UCSD-AML1 (cell line): ENCODE results near the gene LRRC27.

Experiments used
- DNase-seq: peaks from one replicate; lab custom pipeline; 2025; ENCODE audit not compliant: unreplicated experiment; lab: John Stamatoyannopoulos, UW

LRRC27 gene

DNA sequence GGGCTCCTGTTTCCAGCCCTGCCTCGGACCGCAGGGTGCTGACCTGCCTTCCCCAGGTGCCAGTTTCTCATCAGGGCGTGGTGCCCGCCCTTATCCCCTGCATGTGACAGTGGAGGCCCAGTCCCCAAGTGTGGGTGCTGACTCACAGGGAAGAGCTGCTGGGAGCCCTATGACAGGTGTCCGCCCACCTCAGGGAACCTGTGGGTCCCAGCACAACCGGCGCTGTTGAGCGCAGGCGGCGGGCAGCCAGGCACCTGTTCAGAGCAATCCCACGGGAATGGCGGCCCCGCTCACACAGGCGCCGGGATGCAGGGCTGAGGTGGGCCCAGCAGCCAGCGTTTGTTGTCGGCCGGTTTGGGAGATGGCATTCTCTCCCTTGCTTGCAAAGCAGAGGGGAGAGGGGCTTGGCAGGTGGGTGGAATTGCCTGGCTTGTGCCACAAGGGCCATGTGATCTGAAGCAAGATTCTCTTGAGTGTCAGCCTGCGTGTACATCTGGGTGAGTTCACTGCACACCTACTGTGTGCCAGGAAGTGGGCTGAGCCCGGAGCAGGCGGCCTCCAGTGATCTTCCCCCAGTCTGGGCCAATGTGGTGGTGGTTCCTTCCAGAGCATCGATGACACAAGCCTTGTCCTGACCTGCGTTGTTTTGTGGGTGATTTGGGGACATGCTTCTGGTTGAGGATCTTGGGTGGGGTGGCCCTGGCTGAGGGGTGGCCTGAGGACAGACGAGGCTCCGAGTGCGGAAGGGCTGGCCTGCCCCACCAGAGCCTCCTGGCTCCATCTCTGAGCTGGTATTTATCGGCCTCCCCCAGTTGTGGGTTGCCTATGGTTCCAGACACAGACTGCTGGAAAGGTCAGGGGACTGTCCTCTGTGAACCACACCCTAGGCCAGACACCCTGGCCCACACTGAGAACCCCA lies 67.4 kb downstream of the LRRC27 start:
- no peak for DNase-seq

DNA sequence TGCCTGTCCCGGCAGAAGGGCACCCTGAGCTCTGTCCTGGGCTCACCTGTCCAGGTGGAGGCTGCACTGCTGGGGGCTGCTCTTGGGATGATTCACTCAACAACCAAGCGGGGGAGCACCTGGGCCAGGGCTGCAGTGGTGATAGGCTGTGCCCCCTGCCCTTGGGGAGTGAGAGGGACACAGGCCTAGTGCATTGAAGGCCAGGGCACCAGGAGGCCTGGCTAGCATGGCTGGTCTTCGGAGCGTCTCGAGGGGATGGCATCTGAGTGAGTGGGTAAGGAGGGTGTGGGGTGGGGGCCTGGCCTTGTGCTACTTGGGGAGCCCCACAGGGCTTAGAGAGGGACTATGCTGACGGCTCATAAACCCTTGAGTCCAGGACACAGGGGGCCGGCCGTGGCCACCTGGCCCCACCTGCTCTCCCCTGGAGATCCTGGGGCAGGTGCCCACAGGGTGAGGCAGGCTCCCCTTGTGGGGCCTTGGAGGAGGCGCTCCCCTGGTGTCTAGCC lies 68.1 kb downstream of the LRRC27 start:
- DNase-seq = no peak

DNA sequence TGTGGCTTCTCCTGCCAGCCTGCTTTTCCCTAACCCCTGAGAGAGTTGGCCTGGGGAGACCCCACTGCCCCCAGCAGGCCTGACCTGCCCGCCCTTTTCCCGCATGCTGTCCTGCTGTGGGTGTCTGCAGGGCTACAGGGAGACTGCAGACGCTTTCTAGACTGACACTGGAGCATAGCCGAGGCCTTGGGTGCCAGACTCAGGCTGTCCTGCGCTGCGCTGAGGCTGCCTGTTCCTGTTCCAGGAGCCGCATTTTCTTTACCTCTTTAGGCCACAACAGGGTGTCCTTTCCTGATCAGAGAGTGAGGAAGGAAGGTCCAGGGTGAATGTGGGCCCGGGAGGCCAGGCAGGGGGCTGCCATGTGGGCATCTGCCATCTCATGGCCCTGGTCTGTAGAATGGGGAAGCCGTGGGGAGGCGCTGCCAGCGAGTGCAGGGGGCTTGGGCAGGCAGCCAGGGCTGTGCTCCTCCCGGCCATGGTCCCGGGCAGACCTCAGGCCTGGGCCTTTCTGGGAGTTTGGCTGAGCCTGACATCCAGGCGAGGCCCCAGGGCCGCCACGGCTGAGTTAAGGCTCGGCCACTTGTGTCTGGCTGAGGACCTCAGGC lies 68.7 kb downstream of the LRRC27 start:
- DNase-seq = no peak

DNA sequence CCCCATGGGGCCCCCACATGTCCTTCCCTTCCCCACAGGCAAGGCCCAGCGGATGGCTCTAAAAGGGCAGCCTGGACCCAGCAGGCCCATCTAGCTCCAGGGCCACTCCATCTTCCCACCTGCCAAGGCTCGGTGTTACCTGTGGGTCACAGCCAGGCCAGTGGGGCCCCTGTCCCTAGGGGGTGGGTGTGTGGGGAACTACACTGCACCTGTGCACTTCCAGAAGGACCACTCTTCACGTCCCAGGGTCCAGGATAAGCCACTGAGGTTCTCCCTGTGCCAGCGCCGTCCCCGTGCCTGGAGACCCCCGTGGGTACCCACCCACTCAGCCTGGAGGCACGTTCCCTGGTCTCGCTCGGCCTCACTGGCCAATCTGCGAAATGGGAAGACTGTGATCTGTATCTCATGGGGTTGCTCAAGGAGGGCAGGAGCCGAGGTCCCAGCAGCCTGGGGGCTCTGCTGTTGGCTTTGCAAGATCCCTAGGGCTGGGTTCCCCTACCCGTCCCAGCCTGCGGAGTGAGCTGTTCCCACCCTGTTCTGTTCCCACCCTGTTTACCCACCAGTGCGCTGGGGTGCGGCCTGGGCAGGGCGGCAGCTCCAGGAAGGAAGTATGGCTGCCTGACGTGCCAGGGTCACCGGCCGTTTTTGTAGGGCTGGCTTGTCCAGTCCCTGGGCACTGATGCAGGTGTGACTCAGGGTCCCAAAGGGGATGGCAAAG lies 69.6 kb downstream of the LRRC27 start:
- no peak for DNase-seq

DNA sequence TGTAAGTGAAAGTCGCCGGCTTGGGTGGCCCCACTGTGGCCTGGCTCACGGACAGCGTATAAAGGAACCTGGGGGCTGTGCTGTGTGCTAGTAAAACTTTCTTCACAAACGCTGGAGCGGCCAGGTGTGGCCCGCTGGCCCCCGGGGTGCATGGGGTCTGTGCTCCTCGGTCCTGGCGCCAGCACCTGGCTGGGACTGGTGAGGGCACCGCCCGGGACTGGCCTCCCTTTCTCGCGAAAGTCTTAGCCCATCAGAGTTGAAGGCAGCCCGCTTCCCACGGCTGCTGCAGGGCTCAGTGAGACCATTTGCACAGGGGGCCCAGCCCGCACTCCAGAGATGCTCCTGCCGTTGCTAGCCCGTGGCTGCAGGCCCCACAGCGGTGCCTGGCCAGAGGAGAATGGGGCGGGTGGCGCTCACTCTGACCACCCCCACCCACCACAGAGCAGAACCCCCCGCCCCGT lies 70.8 kb downstream of the LRRC27 start:
- no peak for DNase-seq

DNA sequence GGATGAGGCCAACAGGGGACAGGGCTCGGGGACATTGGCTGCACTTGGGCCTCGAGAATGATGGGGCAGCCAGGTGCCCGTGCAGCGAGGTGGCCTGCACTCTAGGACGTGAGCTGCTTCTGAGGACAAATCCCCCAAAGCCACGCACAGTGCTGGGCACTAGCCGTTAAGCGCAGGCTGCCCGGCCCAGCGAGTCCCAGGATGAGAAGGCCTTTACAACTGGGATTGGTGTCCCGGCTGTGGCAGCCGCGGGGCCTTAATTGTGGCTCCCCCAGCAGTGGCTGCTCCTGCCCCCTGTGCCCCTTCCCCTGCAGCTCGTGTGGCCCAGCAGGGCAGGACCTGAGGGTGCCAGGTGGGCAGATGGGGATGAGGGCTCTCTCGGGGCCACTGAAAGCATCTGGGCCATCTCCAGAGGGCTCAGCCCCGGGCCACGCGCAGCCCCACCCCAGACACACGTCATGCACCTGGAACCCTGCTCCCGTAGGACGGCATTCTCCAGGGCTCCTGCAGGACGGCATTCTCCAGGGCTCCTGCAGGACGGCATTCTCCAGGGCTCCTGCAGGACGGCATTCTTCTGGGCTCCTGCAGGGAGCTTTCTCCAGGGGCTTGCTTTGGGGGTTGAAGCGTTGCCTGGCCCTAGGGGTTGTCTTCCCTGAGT lies 71.6 kb downstream of the LRRC27 start:
- no peak for DNase-seq

DNA sequence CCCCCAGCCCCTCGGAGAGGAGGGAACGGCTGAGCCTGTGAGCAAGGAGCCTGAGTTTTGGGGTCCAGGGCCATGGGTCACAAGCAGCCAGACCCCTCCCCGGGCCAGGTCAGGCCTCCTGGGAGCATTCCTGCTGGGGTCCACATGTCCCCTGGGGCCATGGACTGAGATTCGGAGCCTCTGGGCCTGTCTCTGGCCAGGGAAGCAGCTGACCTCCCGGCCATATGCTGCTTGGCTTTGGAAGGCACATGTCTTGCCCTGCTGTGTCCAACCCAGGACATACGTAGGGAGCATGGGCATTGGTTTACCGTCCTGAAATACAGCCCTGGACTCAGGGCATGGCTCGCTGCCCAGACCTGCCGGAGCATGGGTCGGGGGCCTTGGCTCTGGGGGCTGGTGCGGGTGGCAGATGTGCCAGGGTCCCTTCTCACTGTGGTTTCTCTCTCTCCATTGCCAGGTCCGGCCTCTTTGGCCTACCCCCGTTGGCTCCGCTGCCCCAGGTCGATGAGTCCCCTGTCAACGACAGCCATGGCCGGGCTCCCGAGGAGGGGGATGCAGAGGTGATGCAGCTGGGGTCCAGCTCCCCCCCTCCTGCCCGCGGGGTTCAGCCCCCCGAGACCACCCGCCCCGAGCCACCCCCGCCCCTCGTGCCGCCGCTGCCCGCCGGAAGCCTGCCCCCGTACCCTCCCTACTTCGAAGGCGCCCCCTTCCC lies 72.3 kb downstream of the LRRC27 start:
- DNase-seq = no peak

DNA sequence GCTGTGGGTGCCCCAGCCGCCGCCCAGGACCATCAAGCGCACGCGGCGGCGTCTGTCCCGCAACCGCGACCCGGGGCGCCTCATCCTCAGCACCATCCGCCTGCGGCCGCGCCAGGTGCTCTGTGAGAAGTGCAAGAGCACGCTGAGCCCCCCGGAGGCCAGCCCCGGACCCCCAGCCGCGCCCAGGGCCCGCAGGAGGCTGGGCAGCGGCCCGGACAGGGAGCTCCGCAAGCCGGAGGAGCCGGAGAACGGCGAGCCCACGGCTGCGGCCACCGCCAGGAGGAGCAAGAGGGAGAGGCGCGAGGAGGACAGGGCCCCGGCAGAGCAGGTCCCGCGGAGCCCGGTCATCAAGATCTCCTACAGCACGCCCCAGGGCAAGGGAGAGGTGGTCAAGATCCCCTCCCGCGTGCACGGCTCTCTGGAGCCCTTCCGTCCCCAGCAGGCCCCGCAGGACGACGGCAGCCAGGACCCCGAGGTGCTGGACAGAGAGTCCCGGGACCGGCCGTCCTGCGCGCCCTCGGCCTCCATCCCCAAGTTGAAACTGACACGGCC lies 73.0 kb downstream of the LRRC27 start:
- DNase-seq = no peak

DNA sequence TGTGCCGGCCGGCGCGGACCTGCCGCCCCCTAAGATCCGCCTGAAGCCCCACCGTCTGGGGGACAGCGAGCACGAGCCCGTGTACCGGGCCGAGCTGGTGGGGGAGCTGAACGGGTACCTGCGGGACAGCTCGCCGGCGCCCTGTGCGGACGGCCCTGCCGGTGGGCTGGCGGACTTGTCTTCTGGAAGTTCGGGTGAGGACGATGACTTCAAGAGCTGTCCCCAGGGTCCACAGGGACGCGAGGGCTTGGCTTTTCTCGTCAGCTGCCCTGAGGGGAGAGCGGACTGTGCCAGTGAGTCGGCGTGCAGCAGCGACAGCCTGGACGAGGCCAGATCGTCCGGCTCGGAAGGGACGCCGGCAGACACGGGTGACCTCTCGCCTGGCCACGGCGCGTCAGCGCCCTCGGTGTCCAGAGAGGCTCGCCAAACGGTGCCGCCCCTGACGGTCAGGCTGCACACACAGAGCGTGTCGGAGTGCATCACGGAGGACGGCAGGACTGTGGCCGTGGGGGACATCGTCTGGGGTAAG lies 73.5 kb downstream of the LRRC27 start:
- DNase-seq = no peak

DNA sequence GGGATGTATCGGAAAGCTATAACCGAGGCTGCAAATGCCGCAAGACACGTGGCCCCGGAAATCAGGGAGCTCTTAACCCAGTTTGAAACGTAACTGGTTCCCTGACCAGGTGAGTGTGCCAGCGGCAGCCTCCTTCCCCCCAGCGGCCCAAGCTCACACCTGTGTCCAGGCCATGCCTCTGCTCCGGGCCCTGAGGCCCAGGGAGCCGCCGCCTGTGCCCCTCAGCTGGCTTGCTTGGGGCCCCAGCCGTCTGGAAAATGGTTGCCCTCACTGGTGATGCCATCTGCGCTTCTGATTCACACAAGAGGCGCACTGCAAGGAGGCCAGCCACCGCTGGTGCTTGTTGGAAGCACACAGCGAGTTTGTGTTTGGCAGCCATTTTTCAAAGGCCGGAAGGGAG lies 74.2 kb downstream of the LRRC27 start:
- no peak for DNase-seq

DNA sequence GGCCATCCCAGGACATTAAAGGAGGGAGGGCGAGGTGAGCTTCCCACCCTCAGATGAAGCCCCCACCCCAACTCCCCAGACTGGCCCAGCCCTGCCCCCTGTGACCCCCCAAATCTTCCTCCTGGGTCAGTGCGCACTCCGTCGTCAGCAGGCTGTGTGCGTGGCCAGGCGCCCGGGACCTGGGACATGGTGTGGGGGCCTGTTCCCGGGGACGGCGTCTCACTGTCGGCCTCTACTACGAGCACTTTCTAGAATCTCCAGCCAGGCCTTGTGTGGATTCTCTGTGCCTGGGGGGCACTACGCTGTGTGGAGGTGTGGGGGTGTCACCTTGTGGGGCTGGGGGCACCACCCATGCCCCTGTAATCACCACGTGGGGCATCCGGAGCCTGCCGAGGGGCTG lies 74.8 kb downstream of the LRRC27 start:
- DNase-seq = no peak

DNA sequence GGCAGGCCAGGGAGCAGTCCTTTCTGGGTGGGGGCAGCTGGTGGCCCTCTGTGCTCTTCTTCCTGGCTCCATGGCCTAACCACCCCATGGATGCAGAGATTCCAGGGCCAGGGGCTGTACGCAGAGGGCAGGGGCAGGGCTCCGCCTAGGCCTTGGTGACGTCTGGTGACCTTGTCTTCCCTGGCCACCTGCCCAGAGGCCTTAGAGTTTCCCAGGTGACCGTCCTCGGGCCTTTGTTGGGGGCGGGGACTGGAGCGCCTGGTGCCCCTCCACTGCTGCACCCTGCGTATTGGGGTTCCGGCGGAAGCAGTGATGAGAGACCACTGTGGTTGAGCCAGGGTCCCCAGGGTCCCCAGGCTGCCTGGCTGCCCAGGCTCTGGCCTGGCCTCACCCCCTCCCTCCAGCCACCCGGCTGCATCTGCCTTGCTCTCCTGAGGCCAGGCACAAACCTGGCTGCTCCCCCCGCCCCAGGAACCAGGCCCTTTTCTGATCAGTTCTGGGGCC lies 75.3 kb downstream of the LRRC27 start:
- no peak for DNase-seq

DNA sequence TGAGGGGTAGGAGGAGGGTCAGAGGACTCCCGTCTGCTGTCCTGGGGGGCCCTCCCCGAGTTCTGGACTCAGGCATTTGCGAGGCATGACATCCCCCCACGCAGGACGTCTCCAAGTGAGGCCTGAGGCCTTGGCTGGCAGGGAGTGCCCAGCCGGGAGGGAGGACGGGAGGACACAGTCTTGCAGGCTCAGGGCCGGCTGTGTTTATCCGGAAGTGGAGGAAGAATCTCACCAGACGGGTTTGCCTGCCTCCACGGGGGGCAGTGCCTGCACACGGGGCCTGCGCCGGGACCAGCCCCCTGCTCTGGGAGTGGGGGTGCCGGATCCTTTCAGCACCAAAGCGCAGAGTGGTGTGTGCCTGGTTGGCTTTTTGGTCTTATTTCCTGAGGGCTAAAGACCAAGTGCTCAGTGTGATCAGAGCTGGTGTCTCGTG lies 75.9 kb downstream of the LRRC27 start:
- peak; percentile 57 for DNase-seq

DNA sequence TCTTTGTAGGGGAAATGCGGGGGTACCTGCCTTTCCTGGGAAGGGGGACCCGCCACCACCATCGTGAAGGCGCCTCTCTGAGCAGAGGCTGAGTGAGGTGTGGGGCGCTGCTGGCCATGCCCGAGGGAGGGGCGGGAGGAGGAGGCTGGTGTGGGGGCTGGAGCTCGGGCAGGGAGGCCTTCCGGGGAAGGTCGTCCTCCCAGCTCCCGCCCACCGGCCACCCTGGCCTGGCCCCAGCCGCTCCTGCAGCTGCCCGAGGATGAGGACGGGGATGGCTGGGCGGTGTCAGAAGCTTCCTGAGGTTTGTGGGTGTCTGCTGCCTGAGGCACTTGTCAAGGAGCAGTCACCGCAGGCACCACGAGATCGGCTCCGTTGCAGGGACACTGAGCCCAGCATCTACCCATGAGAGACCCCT lies 76.4 kb downstream of the LRRC27 start:
- DNase-seq = peak; percentile 68

DNA sequence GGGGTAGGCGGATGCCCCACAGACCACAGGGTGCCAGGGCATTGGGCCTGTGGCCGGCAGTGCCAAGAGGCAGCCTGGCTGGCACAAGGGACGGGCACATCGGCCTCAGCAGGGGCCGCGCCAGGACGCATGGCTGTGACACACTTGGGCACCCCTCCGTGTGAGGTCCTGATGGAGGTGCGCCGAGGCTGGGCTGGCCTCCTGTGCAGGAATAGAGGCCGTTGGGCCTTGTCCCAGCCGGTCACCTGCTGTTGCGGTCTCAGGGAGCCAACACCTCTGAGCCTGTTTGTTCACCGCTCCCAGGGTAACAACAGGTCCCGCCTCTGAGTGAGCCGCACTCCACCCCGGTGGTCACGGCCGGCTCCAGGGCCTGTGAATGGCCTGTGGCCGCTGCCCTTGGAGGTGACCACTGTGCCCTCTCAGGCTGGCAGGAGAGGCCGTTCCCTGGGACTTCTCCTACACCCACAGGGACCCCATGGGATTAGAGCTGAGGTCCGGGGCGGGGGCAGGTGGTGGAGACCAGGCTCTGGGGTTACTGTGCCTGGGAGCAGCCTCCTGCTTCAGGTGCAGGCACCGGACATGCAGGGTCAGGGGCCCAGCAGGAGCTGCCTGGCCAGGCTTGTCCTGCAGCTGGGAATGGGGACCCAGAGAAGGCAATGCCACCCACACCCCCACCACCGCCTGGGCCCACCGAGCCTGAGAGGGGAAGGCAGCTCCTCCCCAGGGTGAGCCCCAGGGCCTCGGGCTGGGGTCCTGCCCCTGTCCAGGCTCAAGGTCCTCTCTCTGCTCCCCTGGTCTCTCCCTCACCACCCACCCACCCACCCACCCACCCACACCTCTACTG lies 77.1 kb downstream of the LRRC27 start:
- DNase-seq = no peak

DNA sequence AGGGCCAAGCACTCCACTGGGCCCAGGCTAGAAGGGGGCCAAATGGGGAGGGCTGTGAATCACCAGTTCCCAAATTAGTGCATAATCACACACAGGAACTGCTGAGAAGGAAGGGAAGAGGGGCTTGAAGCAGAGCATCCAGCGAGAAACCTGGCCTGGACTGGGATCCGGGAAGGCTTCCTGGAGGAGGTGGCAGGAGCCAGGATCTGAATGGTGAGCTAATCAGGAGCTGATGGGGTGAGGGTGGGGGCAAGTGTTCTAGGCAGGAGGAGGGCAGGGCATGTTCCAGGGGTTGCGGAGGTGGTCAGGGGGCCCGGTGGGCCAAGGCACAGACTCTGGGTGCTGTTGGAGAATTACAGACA lies 77.7 kb downstream of the LRRC27 start:
- DNase-seq = no peak

DNA sequence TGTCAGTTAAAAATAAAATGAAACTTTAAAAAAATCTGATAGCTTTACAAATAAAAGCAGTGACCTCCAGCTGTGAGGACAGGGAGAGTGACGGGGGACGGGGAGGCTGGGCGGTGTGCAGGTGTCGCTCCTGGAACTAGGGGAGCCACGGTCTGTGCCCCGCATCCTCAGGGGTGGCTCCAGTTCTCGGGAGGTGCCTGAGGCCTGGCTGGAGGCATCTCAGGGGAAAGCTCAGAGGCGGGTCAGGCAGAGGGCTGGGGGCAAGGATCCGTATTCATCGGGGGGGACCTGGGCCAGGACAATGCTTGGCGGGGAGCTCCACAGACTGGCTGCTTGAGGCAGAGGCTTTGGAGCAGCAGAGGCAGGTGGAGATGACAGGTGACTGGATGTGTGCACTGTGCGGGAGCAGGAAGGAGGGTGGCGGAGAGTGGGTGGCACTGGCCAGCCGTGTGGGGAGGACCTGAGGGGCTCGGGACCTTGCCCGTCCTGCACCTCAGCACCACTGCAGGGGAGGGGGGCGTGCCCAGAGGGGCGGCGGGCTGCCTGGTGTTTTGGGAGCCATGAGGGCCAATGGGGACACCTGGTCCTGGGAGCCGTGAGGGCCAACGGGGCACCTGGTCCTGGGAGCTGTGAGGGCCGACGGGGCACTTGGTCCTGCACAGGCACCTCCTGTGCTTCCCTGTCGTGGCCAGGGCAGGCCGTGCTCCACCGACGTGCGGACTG lies 78.2 kb downstream of the LRRC27 start:
- DNase-seq = no peak
